LNCAP (cell line): Measurements from ENCODE around the gene ZNF425.

ENCODE experiments used
- TF ChIP-seq, protein P1 (sequence below): fragments of 450-650 bp; IDR thresholded peaks from 2 replicates; pipeline ENCODE4 v1.5.1; 2017; ENCODE audit warnings: mild to moderate bottlenecking

The ZNF425 gene, protein sequence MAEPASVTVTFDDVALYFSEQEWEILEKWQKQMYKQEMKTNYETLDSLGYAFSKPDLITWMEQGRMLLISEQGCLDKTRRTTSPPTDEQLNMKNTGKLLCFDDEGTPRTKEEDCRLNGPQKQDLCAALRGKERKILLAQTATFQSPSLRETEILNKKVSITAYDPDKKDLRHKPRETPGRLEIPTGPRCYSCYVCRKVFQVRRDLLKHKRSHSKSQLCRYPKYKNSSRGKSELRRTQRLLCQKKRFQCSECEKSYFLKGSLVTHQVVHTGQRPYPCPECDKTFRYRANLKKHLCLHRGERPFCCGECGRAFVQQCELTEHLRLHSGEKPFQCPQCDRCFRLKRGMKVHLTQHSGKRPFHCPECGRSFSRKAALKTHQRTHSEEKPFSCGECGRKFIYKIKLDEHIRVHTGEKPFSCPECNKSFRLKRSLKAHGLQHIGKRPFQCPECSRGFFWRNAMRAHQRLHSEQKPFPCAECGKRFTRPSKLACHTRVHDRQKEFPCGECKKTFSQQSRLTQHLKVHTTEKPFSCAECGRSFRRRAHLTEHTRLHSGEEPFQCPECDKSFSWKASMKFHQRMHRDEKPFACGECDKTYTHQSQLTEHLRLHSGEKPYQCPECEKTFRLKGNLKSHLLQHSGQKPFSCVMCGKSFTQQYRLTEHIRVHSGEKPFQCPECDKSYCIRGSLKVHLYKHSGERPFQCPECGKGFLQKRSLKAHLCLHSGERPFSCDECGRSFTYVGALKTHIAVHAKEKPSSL

DNA sequence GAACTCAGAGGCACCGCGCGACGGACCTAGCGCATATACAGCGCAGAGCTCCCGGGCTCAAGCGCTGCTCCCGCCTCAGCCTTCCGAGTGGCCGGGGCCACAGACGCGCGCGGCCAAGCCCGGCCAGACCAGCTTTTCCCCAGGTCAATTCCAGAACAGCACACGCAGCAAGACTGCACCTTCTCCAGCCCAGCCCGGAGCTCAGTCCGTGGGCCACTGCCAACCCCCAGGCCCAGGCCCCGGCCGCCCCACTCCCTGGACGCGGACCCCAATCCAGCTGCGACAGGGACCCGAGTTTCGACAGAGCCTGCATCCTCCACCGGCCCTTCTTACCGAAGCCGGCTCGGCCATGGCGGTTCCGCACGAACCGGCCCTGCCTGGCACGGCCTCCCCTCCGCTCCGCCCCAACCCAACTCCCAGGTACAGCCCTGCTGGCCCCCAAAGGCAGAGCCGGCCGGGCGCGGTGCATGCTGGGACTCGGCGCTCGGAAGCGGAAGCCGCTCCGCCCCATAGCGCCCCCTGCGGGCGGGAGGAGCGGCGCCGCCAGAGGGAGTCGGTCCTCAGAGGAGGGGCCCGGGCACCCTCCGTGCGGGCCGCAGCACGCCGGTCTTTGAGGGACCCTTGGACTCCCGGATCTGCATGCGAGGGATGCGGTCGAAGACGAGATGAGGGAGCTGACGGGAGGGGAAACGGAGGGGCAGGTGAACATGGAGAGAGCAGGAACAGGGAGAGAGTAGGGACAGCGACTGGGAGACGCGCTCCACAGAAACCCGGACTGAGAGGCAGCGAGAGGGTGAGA is at the start of gene ZNF425:
Gene ZNF425, minus strand, starts transcription at position 462 of the 799 bp plus-strand sequence. Its CDS starts 111 bp downstream, at position 351.
- TF ChIP-seq, protein P1, sequence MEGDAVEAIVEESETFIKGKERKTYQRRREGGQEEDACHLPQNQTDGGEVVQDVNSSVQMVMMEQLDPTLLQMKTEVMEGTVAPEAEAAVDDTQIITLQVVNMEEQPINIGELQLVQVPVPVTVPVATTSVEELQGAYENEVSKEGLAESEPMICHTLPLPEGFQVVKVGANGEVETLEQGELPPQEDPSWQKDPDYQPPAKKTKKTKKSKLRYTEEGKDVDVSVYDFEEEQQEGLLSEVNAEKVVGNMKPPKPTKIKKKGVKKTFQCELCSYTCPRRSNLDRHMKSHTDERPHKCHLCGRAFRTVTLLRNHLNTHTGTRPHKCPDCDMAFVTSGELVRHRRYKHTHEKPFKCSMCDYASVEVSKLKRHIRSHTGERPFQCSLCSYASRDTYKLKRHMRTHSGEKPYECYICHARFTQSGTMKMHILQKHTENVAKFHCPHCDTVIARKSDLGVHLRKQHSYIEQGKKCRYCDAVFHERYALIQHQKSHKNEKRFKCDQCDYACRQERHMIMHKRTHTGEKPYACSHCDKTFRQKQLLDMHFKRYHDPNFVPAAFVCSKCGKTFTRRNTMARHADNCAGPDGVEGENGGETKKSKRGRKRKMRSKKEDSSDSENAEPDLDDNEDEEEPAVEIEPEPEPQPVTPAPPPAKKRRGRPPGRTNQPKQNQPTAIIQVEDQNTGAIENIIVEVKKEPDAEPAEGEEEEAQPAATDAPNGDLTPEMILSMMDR = peak; percentile 96

DNA sequence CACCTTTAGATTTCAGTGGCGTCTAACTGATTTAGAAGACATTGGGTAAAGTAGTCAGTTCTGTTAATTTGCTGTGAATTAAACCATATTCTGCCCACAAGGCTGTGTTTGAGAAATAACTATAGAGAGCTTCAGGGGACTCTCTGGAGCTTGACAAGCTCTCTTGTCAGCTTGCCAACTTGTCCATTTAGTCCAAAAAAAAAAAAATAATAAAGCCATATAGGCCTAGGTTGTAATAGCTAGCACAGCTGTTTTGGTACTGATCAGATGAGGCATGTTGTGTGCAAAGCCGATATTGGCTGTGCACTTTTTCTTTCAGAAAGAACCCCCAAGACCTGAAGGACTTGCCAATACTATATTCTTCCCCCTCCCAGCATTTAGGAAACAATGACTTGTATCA is 49.0 kb upstream of the ZNF425 start:
- TF ChIP-seq, protein P1 = no peak

DNA sequence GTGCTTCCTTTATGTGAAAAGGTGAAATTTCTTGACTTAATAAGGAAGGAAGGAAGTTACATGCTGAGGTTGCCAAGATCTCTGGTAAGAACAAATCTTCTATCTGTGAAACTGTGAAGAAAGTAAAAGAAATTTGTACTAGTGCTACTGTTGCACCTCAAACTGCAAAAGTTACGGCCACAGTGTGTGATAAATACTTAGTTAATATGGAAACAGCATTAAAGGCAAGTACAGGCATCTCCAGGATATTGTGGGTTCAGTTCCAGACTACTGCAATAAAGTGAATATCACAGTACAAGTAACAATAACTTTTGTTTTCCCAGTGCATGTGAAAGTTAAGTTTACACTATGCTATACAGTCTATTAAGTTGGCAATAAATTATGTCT is 46.4 kb upstream of the ZNF425 start:
- TF ChIP-seq, protein P1 = no peak

DNA sequence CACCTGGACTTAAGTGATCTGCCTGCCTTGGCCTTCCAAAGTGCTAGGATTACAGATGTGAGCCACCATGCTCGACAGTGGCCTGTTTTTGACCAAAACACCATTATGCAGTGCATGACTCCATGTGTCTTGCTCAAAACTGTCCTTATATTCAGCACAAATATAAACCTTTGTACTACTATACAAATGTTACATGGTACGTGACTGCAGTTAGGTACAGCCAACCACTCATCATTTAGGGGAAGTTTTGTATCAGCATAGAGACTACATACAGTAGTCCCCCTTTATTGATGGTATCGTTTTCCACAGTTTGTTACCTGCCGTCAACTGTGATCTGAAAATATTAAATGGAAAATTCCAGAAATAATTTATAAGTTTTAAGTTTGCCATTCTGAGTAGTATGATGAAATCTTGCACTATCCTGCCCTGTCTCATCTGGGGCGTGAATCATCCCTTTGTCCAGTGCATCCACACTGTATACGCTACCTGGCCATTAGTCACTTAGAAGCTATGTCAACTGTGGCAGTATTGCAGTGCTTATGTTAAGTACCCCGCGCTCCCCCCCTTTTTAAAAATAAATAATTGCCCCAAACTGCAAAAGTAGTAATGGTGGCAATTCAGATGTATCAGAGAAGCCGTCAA is 45.9 kb upstream of the ZNF425 start:
- TF ChIP-seq, protein P1 = no peak

DNA sequence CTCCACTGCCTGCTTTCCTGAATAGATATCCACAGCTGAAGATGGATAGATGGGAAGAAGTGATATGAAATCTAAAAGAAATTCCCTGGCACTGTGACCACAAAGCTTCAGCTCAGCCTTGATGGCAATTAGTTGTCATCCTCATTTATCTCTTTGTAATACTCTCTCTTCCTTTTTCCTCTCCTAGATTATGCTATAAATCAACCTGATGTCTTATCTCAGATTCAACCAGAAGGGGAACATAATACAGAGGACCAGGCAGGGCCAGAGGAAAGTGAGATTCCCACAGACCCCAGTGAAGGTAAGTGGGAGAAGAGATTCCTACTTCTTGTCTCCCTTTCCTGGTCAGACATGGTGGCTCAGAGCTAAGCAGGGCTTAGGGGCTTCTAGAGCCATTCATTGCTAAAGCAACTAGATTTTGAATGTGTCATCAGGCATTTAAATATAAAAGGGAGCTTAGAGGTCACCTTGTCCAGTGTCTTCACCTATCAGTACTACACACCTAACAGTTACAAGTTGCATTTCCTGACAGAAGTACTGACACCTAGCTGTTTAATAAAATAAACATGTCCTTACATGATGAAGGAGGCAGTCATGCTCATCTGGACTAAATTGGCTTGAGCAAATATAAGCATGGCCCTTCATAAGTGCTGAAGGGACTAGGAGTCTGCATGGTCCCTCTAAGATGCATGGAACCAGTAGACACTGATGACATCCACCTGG is 40.7 kb upstream of the ZNF425 start:
- TF ChIP-seq, protein P1 = no peak

DNA sequence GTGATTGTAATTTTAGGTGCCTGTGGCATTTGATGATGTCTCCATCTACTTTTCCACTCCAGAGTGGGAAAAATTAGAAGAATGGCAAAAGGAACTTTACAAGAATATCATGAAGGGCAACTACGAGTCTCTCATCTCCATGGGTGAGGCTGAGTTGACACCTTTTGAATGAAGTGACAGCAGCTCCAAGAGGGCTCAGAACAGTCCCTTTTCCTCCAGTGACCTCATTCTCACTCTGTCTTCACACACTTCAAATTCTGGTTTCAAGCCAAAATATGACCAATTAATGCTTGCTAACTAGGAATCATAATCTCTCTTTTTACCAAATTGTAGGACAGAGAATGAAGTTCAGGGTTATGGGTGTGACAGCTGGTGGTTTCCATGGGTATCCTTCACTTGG is 40.0 kb upstream of the ZNF425 start:
- TF ChIP-seq, protein P1 = no peak
